Measurements from ENCODE around the gene SVEP1.

DNA sequence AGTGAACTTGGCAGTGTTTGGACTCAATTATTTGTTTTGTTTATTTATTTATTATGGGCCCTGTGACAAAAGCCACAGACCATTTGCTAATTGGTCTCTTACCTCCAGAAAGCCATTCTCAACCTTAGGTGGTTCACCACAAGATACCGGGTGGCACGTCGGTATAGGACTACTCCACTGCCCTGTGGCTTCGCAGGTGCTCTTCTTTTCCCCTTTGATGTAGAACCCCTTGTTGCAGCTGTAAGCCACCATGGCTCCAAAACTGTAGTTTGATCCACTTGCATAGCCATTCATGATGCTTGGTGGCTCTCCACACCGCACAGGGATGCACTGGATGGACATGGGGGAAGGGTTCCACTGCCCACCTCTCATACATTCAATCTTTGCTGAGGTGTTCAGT lies 168.6 kb downstream of the SVEP1 start:
- no peak for TF ChIP-seq POLR2AphosphoS5 (IDR thresholded peaks at IDR 0.05; ENCODE audit: low read depth, low read length)
- no peak for TF ChIP-seq POLR2A (IDR thresholded peaks at IDR 0.05; ENCODE audit: low read depth, low read length)
- no peak for TF ChIP-seq POU2F2 (IDR thresholded peaks at IDR 0.05; ENCODE audit: low read depth, low read length)

Measured in GM12891 (cell line).